GM13977 (cell line): ENCODE data around the gene RORC.

ENCODE experiments used
- DNase-seq: peaks from one replicate; pipeline ENCODE4 v3.0.0; 2012; ENCODE audit warnings: low spot score
- in situ Hi-C: fragments of 300-500 bp; cut with MboI; formaldehyde crosslinking; loops from one replicate; pipeline ENCODE4 v1.12.0; 2022; ENCODE audit warnings: low sequenced_read_pairs, low pct_unique_long_range_greater_than_20kb, mixed read lengths, inconsistent platforms; ENCODE audit not compliant: unreplicated experiment
- TF ChIP-seq, protein P1 (sequence below): IDR thresholded peaks from 2 replicates; pipeline ENCODE4 v1.5.1; 2012; ENCODE audit warnings: mild to moderate bottlenecking, control low read depth; ENCODE audit not compliant: insufficient read depth; ENCODE audit errors: extremely low read depth, missing control alignments

RORC gene

DNA sequence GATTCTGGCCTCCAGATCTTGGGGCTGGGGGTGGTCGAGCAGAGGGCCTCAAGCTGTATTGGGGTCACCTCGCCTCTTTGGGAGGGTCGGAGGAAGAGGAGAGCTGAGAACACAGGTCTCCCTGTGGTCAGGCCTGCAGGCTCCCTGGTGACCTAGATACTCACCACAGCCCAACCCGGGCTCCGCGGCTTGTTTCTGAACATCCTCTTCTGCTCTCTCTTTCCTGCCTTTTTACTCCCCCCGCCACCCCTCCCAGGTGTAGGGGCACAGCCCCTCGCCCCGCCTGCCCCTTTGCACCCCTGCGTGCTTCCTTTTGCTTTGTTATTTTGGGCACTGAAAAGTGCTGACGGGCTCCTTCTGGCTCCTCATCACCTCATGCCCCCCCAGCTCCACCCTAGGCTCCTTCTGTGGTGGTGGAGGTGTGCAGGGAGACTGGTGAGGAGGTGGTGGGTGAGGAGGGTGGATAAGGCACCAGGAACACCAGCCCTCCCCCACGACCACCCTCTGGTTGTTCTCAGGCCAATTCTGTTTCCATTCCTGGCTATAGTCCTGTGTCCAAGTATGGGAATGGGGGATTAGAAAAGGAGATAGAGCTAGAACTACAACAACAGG is 15.8 kb downstream of the RORC start:
- DNase-seq, result no peak
- TF ChIP-seq, protein P1, sequence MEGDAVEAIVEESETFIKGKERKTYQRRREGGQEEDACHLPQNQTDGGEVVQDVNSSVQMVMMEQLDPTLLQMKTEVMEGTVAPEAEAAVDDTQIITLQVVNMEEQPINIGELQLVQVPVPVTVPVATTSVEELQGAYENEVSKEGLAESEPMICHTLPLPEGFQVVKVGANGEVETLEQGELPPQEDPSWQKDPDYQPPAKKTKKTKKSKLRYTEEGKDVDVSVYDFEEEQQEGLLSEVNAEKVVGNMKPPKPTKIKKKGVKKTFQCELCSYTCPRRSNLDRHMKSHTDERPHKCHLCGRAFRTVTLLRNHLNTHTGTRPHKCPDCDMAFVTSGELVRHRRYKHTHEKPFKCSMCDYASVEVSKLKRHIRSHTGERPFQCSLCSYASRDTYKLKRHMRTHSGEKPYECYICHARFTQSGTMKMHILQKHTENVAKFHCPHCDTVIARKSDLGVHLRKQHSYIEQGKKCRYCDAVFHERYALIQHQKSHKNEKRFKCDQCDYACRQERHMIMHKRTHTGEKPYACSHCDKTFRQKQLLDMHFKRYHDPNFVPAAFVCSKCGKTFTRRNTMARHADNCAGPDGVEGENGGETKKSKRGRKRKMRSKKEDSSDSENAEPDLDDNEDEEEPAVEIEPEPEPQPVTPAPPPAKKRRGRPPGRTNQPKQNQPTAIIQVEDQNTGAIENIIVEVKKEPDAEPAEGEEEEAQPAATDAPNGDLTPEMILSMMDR, result no peak
- in situ Hi-C loops, result no loop called here

DNA sequence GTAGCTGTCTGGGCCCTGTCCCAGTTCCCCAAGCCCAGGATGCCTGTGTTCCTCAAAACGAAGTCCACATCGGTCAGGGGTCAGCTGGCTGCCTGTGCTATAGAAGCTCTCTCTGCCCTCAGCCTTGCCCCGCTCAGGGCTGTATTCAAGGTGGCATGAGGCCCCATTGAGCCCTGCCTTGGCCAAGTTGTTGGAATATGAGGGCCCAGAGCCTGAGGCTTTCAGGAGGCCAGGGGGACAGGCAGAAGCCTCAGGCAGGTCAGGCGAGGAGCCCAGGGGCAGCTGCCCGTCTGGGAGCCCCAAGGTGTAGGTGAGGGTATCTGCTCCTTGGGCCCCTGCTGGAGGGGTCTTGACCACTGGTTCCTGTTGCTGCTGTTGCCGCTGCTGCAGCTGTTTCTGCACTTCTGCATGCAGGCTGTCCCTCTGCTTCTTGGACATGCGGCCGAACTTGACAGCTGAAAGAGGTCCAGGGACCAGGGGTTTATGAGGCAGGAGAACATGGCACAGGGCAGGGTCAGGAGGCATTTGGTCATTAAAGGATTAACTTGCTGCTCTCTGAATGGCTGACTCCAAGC is 16.5 kb downstream of the RORC start:
- no peak for DNase-seq
- TF ChIP-seq, protein P1, result no peak
- in situ Hi-C loops, result no loop called here

DNA sequence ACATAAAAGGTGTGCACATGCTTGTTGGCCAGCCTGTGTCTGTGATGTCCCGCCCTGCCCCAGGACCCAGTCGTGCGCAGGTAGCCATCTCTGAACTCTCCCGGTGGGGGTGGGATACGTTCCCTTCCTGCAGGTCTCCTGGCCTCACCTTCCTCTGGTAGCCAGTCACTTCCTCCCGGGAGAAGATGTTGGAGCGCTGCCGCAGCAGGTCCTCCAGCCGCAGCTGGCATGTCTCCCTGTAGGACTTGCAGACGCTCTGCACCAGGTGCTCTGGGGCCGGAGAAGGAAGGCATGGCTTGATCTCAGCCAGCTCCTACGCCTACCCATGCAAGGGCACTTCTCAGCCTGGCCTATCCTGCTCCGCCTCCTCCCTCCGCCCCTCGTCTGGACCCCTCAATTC is 17.2 kb downstream of the RORC start:
- TF ChIP-seq, protein P1, result no peak
- no peak for DNase-seq
- in situ Hi-C loops, result no loop called here

DNA sequence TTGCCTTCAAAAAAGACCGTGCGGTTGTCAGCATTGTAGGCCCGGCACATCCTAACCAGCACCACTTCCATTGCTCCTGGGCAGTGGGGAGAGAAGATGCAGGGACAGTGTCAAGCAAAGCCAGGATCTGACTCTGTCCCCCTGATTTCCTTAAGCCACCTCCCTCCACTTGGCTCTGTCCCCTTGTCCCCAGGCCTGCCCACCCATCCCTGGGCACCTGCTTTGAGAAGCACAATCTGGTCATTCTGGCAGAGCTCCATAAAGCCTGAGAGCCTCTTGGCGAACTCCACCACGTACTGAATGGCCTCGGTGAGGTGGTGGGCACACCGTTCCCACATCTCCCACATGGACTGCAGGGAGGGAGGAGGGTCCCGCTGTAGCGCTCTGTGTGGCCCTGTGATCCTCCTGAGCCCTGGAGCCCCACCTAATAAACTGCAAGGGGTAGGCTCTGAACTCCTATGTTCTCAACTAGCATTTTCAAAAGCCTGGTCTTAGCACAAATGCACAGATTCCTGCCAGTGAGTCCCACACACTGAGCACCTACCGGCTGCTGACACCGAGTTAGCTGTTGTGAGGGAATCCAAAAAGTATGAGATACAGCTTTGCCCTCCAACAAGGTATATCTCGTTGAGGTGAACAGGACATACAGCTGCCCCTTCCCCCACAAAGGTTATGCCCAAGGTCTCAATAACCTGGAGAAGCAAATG is 18.2 kb downstream of the RORC start:
- no peak for DNase-seq
- TF ChIP-seq, protein P1, result no peak
- in situ Hi-C loops, result no loop called here

DNA sequence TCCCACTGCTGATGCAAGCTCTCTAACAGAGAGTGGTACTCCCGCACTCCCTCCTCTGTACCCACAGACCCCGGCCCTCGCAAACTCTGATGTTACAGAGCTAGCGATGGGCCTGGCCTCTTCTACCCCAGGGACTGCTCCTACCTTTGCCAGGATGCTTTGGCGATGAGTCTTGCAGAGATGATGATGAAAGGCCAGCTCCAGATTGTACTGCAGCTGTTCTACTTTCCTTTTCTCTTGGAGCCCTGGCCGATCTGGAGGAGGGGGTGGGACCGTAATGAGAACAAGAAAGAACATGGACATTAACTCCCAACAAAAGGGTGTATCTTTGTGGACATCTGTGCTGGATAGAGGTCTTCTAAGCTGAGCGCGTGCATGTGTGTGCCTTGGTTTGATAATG is 20.4 kb downstream of the RORC start:
- in situ Hi-C loops, result no loop called here
- no peak for DNase-seq
- TF ChIP-seq, protein P1, result no peak

DNA sequence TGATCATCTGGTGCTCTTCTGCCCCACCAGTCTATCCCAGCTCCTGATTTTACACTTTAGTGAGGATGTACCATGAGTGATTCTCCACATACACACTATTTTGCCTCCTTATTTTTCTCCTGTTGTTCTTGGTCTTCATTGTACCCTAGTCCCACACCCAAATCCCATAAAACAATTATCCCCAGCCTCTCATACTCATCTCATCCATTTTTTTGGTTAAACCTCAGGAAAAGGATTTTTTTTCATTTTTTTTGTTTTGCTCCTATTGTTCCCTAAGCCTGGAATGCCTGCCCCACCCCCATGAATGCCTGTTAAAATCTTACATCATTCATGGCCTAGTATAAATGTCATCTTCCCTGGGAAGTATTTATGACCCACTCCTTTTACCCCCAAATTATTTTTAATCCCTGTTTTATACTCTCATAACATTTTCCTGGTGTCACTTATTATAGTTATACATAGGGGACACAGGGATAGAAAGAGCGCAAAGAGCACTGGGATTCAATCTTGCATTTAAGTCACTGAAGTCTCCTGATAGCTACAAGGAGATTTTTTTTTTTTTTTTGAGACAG is 21.5 kb downstream of the RORC start:
- TF ChIP-seq, protein P1, result no peak
- no peak for DNase-seq
- in situ Hi-C loops, result no loop called here
